Erythroblast (primary cell): ENCODE measurements around the gene CIB2.

Experiments used
- GATA1 ChIP-seq: IDR thresholded peaks from 2 replicates; pipeline ENCODE4 v1.6.1; 2011; ENCODE audit warnings: low read depth, mild to moderate bottlenecking, control low read depth, low read length, moderate library complexity
- POLR2A ChIP-seq: IDR thresholded peaks from 2 replicates; pipeline ENCODE4 v1.6.1; 2011; ENCODE audit warnings: mild to moderate bottlenecking, low read length

DNA sequence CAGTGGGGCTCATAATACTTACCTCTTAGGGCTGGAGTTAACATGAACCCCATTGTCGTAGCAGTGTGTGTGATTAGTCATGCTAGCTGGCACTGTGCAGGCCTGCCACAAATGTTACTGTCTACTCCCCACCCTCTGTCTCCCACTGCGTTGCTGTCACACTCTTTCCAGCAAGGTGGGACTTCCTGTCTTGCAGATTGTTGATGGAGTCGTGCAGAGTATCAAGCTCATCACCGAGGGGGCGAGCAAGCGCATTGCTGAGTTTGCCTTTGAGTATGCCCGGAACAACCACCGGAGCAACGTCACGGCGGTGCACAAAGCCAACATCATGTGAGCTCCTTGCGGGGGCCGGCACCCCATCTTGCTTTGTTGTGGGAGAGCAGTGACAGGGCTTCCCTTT is 30.8 kb upstream of the CIB2 start:
- TF ChIP-seq POLR2A (no peak), GATA1 (no peak)
